Measurements from ENCODE around the gene RDX. TPM values are rescaled to one million over a fixed set of nuclear protein-coding genes. Genes with fewer than 3 reads are reported as not detected.

Gene RDX
- total RNA-seq, 1 donor from 2014 or later: 132 TPM

DNA sequence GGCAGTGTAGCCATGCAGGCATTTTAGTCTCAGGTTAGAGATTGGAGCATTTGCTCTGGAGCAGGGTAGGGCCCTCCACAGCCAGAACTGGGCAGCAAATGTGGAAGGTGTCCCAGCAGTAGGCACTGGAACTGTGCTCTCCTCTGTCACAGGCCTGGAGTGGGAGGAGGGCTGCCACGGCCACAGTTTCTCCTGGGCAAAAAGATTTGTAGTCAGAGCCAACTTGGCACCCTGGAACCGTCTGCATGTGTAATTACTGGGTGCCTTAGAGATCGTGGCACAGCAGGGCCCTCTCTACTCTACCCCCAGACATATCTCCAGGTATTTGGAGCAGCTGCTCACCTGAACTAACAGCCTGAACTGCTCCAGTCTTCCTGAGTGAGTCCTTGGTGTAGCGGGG lies 109.5 kb downstream of the RDX start:
- peaks cover 23% of the 10 kb centered on the region for H3K4me1 Mint-ChIP-seq (ENCODE audit: low read depth, unreplicated experiment)

DNA sequence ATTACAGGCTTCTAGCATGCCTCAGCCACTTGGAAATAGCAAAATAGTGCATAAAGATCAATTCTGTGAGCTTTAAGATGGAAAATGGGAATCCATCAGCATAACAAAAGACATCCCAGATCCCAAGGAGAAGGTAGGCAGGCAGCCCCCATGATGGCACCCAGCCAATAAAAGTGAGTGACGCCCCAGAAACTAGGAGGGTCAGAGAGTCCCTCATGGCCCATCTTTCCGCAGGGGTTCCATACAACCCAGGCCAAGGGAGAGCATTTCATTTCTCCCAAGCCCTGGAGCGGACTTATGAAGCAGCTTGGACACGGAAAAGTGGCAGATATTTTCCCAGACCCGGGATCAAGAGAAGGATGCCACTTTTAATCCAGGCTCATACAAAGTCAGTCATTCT lies 110.0 kb downstream of the RDX start:
- Mint-ChIP-seq H3K36me3 (ENCODE audit: low read depth, unreplicated experiment) (peaks cover 2% of the 10 kb centered on the region), H3K9me3 (ENCODE audit: unreplicated experiment) (no peaks in the 10 kb centered on the region), H3K4me3 (ENCODE audit: unreplicated experiment) (no peak overlapping the region), H3K4me1 (ENCODE audit: low read depth, unreplicated experiment) (peaks cover 23% of the 10 kb centered on the region), H3K27ac (ENCODE audit: unreplicated experiment) (no peak overlapping the region), H3K27me3 (ENCODE audit: low read depth, unreplicated experiment) (no peaks in the 10 kb centered on the region)
- Histone ChIP-seq H3K4me2 (ENCODE audit: low read length) (no peak overlapping the region), H3K9me3 (ENCODE audit: insufficient read depth, low read depth, low read length) (no peaks in the 10 kb centered on the region), H2AFZ (ENCODE audit: low read depth, low read length) (no peak overlapping the region), H3K4me1 (ENCODE audit: insufficient read depth, low read length) (peaks cover 10% of the 10 kb centered on the region), H3K79me2 (ENCODE audit: insufficient read depth, low read length) (no peaks in the 10 kb centered on the region), H3K36me3 (ENCODE audit: insufficient read depth, low read length) (no peaks in the 10 kb centered on the region), H3K27me3 (ENCODE audit: insufficient read depth, low read length) (peaks cover 7% of the 10 kb centered on the region), H3K27ac (ENCODE audit: low read depth, low read length) (no peak overlapping the region), H3K4me3 (ENCODE audit: insufficient read depth, low read depth, low read length) (no peak overlapping the region), H4K20me1 (ENCODE audit: insufficient read depth, low read length) (no peaks in the 10 kb centered on the region), H3K9ac (ENCODE audit: low read length) (no peak overlapping the region)
- no peak for FAIRE-seq
- TF ChIP-seq, protein P1, sequence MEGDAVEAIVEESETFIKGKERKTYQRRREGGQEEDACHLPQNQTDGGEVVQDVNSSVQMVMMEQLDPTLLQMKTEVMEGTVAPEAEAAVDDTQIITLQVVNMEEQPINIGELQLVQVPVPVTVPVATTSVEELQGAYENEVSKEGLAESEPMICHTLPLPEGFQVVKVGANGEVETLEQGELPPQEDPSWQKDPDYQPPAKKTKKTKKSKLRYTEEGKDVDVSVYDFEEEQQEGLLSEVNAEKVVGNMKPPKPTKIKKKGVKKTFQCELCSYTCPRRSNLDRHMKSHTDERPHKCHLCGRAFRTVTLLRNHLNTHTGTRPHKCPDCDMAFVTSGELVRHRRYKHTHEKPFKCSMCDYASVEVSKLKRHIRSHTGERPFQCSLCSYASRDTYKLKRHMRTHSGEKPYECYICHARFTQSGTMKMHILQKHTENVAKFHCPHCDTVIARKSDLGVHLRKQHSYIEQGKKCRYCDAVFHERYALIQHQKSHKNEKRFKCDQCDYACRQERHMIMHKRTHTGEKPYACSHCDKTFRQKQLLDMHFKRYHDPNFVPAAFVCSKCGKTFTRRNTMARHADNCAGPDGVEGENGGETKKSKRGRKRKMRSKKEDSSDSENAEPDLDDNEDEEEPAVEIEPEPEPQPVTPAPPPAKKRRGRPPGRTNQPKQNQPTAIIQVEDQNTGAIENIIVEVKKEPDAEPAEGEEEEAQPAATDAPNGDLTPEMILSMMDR (IDR thresholded peaks at IDR 0.05; ENCODE audit: insufficient read depth, low read depth, low read length): no peak
- no peak for TF ChIP-seq EZH2 (IDR thresholded peaks at IDR 0.05; ENCODE audit: insufficient read depth, low read length)
- DNase-seq (ENCODE audit: low read depth): no peak

More for the DNA sequence above, 109.5 kb downstream of the RDX start:
- H3K79me2 ChIP-seq (ENCODE audit: insufficient read depth, low read length): no peaks in the 10 kb centered on the region
- H3K4me2 ChIP-seq (ENCODE audit: low read length): no peak overlapping the region
- no peak overlapping the region for H2AFZ ChIP-seq (ENCODE audit: low read depth, low read length)
- peaks cover 2% of the 10 kb centered on the region for H3K36me3 Mint-ChIP-seq (ENCODE audit: low read depth, unreplicated experiment)
- H3K27ac ChIP-seq (ENCODE audit: low read depth, low read length): no peak overlapping the region
- H3K9me3 ChIP-seq (ENCODE audit: insufficient read depth, low read depth, low read length): no peaks in the 10 kb centered on the region
- H3K36me3 ChIP-seq (ENCODE audit: insufficient read depth, low read length): no peaks in the 10 kb centered on the region
- H4K20me1 ChIP-seq (ENCODE audit: insufficient read depth, low read length): no peaks in the 10 kb centered on the region
- no peak overlapping the region for H3K27ac Mint-ChIP-seq (ENCODE audit: unreplicated experiment)
- H3K4me1 ChIP-seq (ENCODE audit: insufficient read depth, low read length): peaks cover 10% of the 10 kb centered on the region
- no peak for DNase-seq (ENCODE audit: low read depth)
- no peak for FAIRE-seq
- no peak overlapping the region for H3K4me3 ChIP-seq (ENCODE audit: insufficient read depth, low read depth, low read length)
- H3K4me3 Mint-ChIP-seq (ENCODE audit: unreplicated experiment): no peak overlapping the region
- no peaks in the 10 kb centered on the region for H3K27me3 Mint-ChIP-seq (ENCODE audit: low read depth, unreplicated experiment)
- no peak overlapping the region for H3K9ac ChIP-seq (ENCODE audit: low read length)
- H3K9me3 Mint-ChIP-seq (ENCODE audit: unreplicated experiment): no peaks in the 10 kb centered on the region
- TF ChIP-seq, protein P1 (IDR thresholded peaks at IDR 0.05; ENCODE audit: insufficient read depth, low read depth, low read length): no peak
- no peak for TF ChIP-seq EZH2 (IDR thresholded peaks at IDR 0.05; ENCODE audit: insufficient read depth, low read length)
- peaks cover 7% of the 10 kb centered on the region for H3K27me3 ChIP-seq (ENCODE audit: insufficient read depth, low read length)

DNA sequence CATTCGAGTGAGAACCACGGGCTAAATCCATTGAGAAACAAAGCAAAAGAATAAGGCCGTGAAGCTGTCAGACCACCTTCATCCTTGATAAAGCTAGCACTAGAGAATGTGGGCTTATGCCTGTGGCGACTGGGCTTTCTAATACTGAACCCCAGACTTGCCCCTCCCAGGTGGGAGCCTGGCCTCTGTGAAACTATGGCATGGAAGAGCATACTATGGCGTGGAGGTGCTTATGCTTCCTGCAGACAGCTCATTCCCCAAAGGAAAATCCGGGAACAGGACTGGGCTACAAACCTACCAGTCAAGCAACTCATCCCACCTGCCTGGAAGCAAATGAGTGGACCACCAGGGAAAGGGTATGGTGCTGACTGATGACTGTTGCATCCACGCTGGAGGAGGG lies 110.8 kb downstream of the RDX start:
- Histone ChIP-seq H3K4me2 (ENCODE audit: low read length) (peak overlapping the region; percentile 23), H3K79me2 (ENCODE audit: insufficient read depth, low read length) (no peaks in the 10 kb centered on the region), H3K4me1 (ENCODE audit: insufficient read depth, low read length) (peaks cover 10% of the 10 kb centered on the region), H3K9me3 (ENCODE audit: insufficient read depth, low read depth, low read length) (no peaks in the 10 kb centered on the region), H2AFZ (ENCODE audit: low read depth, low read length) (no peak overlapping the region), H4K20me1 (ENCODE audit: insufficient read depth, low read length) (no peaks in the 10 kb centered on the region), H3K36me3 (ENCODE audit: insufficient read depth, low read length) (no peaks in the 10 kb centered on the region), H3K4me3 (ENCODE audit: insufficient read depth, low read depth, low read length) (no peak overlapping the region), H3K27me3 (ENCODE audit: insufficient read depth, low read length) (peaks cover 10% of the 10 kb centered on the region), H3K9ac (ENCODE audit: low read length) (no peak overlapping the region), H3K27ac (ENCODE audit: low read depth, low read length) (no peak overlapping the region)
- Mint-ChIP-seq H3K4me3 (ENCODE audit: unreplicated experiment) (no peak overlapping the region), H3K27me3 (ENCODE audit: low read depth, unreplicated experiment) (no peaks in the 10 kb centered on the region), H3K9me3 (ENCODE audit: unreplicated experiment) (no peaks in the 10 kb centered on the region), H3K27ac (ENCODE audit: unreplicated experiment) (no peak overlapping the region), H3K36me3 (ENCODE audit: low read depth, unreplicated experiment) (peaks cover 2% of the 10 kb centered on the region), H3K4me1 (ENCODE audit: low read depth, unreplicated experiment) (peaks cover 23% of the 10 kb centered on the region)
- TF ChIP-seq, protein P1 (IDR thresholded peaks at IDR 0.05; ENCODE audit: insufficient read depth, low read depth, low read length): no peak
- no peak for TF ChIP-seq EZH2 (IDR thresholded peaks at IDR 0.05; ENCODE audit: insufficient read depth, low read length)
- FAIRE-seq (no peak), DNase-seq (ENCODE audit: low read depth) (no peak)

All from astrocyte (in vitro differentiated cells and primary cell).